HepG2 (cell line): ENCODE measurements around the gene SNAI1. TPM values are rescaled to one million over a fixed set of nuclear protein-coding genes. Genes with fewer than 3 reads are reported as not detected.
A peak's percentile ranks its signal among the peaks of the same experiment; 100 is the strongest.

Experiments
- ERF ChIP-seq: IDR thresholded peaks from 2 replicates; pipeline ENCODE4 v1.6.1; 2018; ENCODE audit warnings: missing biosample characterization, missing genetic modification reagents
- FOSL1 ChIP-seq: sonication (generic); formaldehyde crosslinking; IDR thresholded peaks from 2 replicates; pipeline ENCODE4 v1.9.0; 2021; ENCODE audit warnings: missing genetic modification reagents, borderline replicate concordance
- RFX5 ChIP-seq: IDR thresholded peaks from 2 replicates; pipeline ENCODE4 v1.6.1; 2011; ENCODE audit warnings: low read depth, low read length, improper control_type of control experiment
- SALL1 ChIP-seq: sonication (generic); formaldehyde crosslinking; IDR thresholded peaks from 2 replicates; pipeline ENCODE4 v1.8.0; 2022; ENCODE audit warnings: mild to moderate bottlenecking, missing genetic modification reagents
- SIX1 ChIP-seq: sonication (generic); formaldehyde crosslinking; IDR thresholded peaks from 2 replicates; pipeline ENCODE4 v1.4.0; 2020; ENCODE audit warnings: missing genetic modification reagents, borderline replicate concordance
- TBX3 ChIP-seq: fragments of 450-650 bp; IDR thresholded peaks from 2 replicates; pipeline ENCODE4 v1.6.1; 2017; ENCODE audit warnings: antibody characterized with exemption, mild to moderate bottlenecking, inconsistent platforms, borderline replicate concordance
- ZNF138 ChIP-seq: sonication (generic); formaldehyde crosslinking; IDR thresholded peaks from 2 replicates; pipeline ENCODE4 v1.5.0; 2020; ENCODE audit warnings: mild to moderate bottlenecking, low read depth, missing genetic modification reagents
- ZNF142 ChIP-seq: sonication (generic); formaldehyde crosslinking; IDR thresholded peaks from 2 replicates; pipeline ENCODE4 v1.4.0; 2020; ENCODE audit warnings: missing genetic modification reagents
- ZNF275 ChIP-seq: sonication (generic); formaldehyde crosslinking; IDR thresholded peaks from 2 replicates; pipeline ENCODE4 v1.8.0; 2022; ENCODE audit warnings: missing genetic modification reagents, mild to moderate bottlenecking, inconsistent platforms, borderline replicate concordance
- ZNF343 ChIP-seq: sonication (generic); formaldehyde crosslinking; IDR thresholded peaks from 2 replicates; pipeline ENCODE4 v1.4.0; 2020; ENCODE audit warnings: mild to moderate bottlenecking, missing genetic modification reagents
- ZNF574 ChIP-seq: sonication (generic); formaldehyde crosslinking; IDR thresholded peaks from 2 replicates; pipeline ENCODE4 v1.4.0; 2020; ENCODE audit warnings: missing genetic modification reagents
- ZNF75D ChIP-seq: sonication (generic); formaldehyde crosslinking; IDR thresholded peaks from 2 replicates; pipeline ENCODE4 v1.8.1; 2023; ENCODE audit warnings: missing genetic modification reagents, mild to moderate bottlenecking, borderline replicate concordance
- ZSCAN12 ChIP-seq: sonication (generic); formaldehyde crosslinking; IDR thresholded peaks from 2 replicates; pipeline ENCODE4 v1.9.0; 2021; ENCODE audit warnings: mild to moderate bottlenecking, missing genetic modification reagents
- polyA plus RNA-seq, 8 experiments: library from polyadenylated mRNA; depleted of rRNA in 3 of 8; stranded (reverse) in 7 of 8; unstranded in 1 of 8; fragments of >200 nt; fragmentation: Illumina TruSeq in 4 of 8; extraction: Trizol in 4 of 8; gene quantifications; 2 replicates each; pipeline versions ENCODE4 v1.2.1 to v1.2.3, GENCODE V29; 2011 to 2016; ENCODE audit warnings: low read depth in 4 of 8, missing spikeins in 1 of 8, mixed read lengths in 1 of 8; ENCODE audit not compliant: insufficient read depth in 1 of 8
- total RNA-seq, 5 experiments: library from RNA; depleted of rRNA; stranded (reverse); fragments of >200 nt; fragmentation: Illumina TruSeq; extraction: Trizol; gene quantifications; 2 replicates each; pipeline ENCODE4 v1.2.3, GENCODE V29; 2016; ENCODE audit warnings: low read depth in 1 of 5
- TF ChIP-seq, protein P1 (sequence below): sonication (generic); formaldehyde crosslinking; IDR thresholded peaks from 2 replicates; pipeline ENCODE4 v1.5.0; 2020; ENCODE audit warnings: missing genetic modification reagents
- TF ChIP-seq, protein P2 (sequence below): sonication (generic); formaldehyde crosslinking; IDR thresholded peaks from 2 replicates; pipeline ENCODE4 v1.4.0; 2020; ENCODE audit warnings: missing genetic modification reagents
- TF ChIP-seq, protein P3 (sequence below): sonication (generic); formaldehyde crosslinking; IDR thresholded peaks from 2 replicates; pipeline ENCODE4 v1.5.1; 2020; ENCODE audit warnings: missing genetic modification reagents, mild to moderate bottlenecking, borderline replicate concordance

SNAI1 gene
- total and polyA plus RNA-seq, 2 of the 13 experiments (the other 11 are each of a cell fraction or from before 2014, with no cell fraction given): 1.3 to 1.4 TPM

DNA sequence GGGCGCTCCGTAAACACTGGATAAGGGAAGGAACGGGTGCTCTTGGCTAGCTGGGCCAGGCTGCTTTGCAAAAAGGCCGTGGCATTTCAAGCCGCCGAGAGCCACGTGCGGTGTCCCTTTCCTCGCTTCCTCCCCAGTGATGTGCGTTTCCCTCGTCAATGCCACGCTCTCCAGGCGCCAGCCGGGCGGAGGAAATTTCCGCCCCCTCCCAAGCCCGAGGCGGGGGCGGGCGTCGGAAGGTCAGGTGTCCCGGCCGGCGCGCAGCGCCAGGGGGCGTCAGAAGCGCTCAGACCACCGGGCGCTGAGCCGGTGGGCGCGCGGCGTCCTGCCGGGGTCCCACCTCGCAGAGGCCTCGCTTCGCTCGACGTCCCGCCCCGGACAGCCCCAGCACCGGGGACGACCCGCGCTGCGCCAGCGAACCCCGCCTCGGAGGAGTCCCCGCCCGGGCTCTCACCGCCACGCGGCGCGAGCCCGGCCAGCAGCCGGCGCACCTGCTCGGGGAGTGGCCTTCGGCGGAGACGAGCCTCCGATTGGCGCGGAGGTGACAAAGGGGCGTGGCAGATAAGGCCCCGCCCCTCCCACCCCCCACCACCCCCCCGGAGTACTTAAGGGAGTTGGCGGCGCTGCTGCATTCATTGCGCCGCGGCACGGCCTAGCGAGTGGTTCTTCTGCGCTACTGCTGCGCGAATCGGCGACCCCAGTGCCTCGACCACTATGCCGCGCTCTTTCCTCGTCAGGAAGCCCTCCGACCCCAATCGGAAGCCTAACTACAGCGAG, at the start of gene SNAI1 (continued):
- TF ChIP-seq TBX3: 0 out of 2 replicates have a peak, but pooled peaks have one; percentile 9
- no peak; the same call in 1 of the 2 replicates for TF ChIP-seq ZNF75D
- TF ChIP-seq, protein P1, sequence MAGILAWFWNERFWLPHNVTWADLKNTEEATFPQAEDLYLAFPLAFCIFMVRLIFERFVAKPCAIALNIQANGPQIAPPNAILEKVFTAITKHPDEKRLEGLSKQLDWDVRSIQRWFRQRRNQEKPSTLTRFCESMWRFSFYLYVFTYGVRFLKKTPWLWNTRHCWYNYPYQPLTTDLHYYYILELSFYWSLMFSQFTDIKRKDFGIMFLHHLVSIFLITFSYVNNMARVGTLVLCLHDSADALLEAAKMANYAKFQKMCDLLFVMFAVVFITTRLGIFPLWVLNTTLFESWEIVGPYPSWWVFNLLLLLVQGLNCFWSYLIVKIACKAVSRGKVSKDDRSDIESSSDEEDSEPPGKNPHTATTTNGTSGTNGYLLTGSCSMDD: peak; percentile 92
- TF ChIP-seq SALL1 (CRISPR knock-in tag): peak; percentile 90
- peak; percentile 54; the same call in 1 of the 2 replicates for TF ChIP-seq FOSL1 (CRISPR knock-in tag)
- peak; percentile 86 for TF ChIP-seq ZNF574 (CRISPR knock-in tag)
- peak; percentile 80; the same call in 1 of the 2 replicates for TF ChIP-seq ZNF275 (CRISPR knock-in tag)
- TF ChIP-seq, protein P2, sequence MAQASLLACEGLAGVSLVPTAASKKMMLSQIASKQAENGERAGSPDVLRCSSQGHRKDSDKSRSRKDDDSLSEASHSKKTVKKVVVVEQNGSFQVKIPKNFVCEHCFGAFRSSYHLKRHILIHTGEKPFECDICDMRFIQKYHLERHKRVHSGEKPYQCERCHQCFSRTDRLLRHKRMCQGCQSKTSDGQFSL (CRISPR knock-in tag): peak; percentile 95
- TF ChIP-seq ZNF138 (CRISPR knock-in tag): peak; percentile 89; the same call in 1 of the 2 replicates
- TF ChIP-seq ERF: peak; percentile 91
- no peak for TF ChIP-seq RFX5
- TF ChIP-seq, protein P3, sequence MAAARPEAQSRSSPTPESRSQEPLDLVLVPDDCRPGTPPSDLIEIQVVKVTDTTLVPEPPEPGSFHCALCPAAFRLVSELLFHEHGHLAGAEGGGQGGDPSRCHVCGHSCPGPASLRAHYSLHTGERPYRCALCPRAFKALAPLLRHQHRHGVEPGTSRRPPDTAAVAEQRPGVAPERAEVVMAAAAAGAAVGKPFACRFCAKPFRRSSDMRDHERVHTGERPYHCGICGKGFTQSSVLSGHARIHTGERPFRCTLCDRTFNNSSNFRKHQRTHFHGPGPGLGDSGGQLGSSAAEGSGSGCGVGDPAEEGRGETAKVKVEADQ: no peak; the same call in 1 of the 2 replicates
- TF ChIP-seq ZSCAN12 (CRISPR knock-in tag): peak; percentile 92
- TF ChIP-seq SIX1: 0 out of 2 replicates have a peak, but pooled peaks have one; percentile 13
- TF ChIP-seq ZNF142 (CRISPR knock-in tag): peak; percentile 86
- TF ChIP-seq ZNF343 (CRISPR knock-in tag): no peak; the same call in none of the 2 replicates
